ENCODE data around the gene HSD17B12.

DNA sequence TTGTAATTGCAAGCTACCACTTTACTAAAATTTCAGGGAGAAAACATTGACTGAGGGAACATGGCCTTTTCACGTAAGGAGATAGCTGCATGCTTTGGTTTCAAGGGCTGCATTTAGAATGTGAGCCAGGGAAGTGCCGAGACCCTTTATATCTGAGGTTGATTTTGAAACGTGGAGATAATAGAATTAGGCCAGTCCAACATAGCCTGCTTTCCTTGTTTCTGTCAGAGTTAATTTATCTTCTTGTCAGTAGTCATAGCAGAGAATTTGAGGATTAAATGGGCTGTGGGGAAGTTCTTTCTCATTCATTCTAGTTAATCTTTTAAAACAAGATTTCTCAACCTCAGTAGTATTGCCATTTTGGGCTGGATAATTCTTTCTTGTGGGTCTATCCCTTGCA lies 212.3 kb downstream of the HSD17B12 start:
- TF ChIP-seq, protein P1, sequence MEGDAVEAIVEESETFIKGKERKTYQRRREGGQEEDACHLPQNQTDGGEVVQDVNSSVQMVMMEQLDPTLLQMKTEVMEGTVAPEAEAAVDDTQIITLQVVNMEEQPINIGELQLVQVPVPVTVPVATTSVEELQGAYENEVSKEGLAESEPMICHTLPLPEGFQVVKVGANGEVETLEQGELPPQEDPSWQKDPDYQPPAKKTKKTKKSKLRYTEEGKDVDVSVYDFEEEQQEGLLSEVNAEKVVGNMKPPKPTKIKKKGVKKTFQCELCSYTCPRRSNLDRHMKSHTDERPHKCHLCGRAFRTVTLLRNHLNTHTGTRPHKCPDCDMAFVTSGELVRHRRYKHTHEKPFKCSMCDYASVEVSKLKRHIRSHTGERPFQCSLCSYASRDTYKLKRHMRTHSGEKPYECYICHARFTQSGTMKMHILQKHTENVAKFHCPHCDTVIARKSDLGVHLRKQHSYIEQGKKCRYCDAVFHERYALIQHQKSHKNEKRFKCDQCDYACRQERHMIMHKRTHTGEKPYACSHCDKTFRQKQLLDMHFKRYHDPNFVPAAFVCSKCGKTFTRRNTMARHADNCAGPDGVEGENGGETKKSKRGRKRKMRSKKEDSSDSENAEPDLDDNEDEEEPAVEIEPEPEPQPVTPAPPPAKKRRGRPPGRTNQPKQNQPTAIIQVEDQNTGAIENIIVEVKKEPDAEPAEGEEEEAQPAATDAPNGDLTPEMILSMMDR (IDR thresholded peaks at IDR 0.05) = no peak
- TF ChIP-seq POLR2A (IDR thresholded peaks at IDR 0.05) = no peak
